GM18502 (cell line): Measurements from ENCODE around the gene CNNM2.

Experiments
- ATAC-seq: cut with Tn5 transposase; IDR thresholded peaks from one replicate; pipeline ENCODE4 v1.9.1; 2021; ENCODE audit warnings: mild to moderate bottlenecking; ENCODE audit not compliant: unreplicated experiment, poor library complexity

The CNNM2 gene

GRCh38 chr10:102917962-102918816, at the start of gene CNNM2:
CNNM2 (plus strand) TSS chr10:102918294; CDS start chr10:102918481, 187 bp downstream.
- peak; percentile 89 for ATAC-seq

GRCh38 chr10:102868911-102869257, 49.2 kb upstream of the CNNM2 start:
- ATAC-seq, result no peak

DNA sequence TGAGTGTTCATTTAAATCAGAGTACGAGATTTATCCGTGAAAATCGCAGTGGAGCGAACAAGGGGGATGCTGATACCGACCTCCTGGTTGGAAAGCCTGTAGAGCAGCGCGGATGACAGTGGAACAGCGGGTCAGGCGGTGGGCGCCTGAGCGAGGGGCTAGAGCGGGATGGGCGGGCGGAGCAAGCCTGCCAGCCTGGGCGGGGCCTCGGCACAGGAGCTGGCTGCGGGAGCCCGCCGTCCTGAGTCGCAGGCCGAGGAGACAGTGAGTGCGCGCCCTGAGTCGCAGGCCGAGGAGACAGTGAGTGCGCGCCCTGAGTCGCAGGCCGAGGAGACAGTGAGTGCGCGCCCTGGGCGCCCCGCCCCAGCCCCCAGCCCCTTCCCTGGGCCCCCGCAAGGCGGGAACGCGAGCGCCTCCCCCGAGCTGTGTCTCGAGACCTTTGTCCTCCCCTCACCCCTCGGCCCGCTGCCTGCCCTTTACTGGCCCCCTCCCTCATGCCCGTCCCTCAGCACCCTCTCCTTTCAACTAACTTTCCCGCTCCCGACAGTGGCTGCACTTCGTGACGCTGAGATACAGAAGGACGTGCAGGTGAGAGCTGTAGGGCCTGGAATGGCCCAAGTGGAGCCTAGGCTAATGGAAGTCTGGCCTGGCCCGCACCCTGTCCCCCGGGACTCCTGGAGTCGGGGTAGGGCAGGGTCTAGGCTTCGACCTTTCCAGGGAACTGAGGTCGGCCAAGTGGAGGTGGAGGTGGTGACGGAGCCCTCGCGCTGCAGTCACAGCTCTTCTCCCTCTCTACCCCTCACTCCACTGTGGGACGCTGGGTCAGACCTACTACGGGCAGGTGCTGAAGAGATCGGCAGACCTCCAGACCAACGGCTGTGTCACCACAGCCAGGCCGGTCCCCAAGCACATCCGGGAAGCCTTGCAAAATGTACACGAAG, 48.6 kb upstream of the CNNM2 start, which contains the start of gene AS3MT:
TSS of gene AS3MT (plus strand) at position 213 of the 941 bp plus-strand sequence. CDS start at position 336, 123 bp downstream.
- no peak for ATAC-seq

DNA sequence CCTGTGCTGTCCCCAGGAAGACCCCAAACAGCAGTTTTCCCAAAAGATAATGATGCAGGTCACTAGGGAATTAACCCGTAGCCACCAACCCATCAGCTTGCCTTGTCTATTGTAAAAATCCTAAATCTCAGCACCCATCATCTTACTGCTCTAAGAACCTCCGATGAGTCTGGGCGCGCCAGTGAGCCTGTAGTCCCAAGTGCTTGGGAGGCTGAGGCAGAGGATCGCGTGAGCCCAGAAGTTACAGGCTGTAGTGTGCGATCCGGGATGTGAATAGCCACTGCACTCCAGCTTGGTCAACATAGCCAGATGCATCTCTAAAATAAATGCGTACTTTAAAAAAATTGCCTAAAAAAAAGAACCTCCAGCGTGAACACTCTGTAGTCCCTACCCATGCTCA, 47.9 kb upstream of the CNNM2 start:
- no peak for ATAC-seq

- no peak for ATAC-seq
Measured at GRCh38 chr10:102872163-102872562, 45.9 kb upstream of the CNNM2 start.

DNA sequence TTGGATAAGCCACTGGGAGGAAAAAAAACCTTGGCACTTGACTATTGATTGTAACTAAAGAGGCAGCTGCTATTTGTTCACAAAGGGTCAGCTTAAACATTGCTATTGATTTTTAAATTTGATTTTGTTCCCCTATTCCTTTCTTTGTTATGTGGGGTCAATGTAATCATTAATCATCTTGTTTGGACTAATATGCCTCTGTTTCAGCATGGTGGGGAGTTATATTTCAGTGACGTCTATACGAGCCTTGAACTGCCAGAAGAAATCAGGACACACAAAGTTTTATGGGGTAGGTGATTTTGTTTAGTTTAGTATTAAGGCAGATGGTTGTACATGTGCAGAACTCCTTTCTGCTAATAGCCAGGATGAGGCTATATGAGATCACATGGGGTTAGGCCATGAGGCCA, 41.3 kb upstream of the CNNM2 start:
- no peak for ATAC-seq

- no peak for ATAC-seq
Measured at GRCh38 chr10:102878629-102879028, 39.5 kb upstream of the CNNM2 start.

DNA sequence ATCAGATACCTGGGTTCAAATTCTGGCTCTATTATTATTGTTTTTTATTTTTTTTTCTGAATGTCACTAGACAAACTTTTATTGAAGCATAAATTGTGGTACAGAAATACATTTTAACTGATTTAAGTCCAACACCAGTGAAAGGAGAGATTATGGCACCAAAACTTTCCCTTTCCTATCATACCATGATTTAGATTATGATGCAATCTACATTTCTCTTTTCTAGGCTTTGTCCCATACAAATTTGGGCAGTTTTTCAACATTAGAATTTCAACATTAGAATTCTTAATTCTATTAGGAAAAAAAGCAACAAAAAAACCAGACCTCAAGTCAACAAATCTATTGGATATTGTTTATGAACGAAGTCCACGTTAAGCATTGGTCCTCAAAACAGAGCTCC, 37.8 kb upstream of the CNNM2 start:
- ATAC-seq, result no peak

DNA sequence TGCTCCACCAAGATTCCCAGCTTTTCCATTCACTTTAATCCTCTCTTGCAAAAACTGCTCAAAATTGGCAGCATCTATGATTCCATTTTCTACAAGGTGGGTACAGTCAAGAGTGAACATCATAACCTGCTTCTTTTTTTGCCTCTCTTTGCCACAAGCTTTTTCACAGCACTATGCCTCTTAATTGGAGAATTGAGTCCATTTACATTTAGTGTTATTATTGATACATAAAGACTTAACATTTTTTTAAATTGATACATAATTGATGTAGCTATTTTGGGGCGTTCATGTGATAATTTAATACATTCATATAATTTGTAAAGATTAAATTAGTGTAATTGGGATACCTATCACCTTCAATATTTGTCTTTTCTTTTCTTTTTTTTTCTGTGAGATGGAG, 30.0 kb upstream of the CNNM2 start:
- ATAC-seq, result no peak

GRCh38 chr10:102894466-102895213, 23.5 kb upstream of the CNNM2 start:
- no peak for ATAC-seq

- no peak for ATAC-seq
Measured at GRCh38 chr10:102900006-102900405, 18.1 kb upstream of the CNNM2 start.

- no peak for ATAC-seq
Measured at GRCh38 chr10:102904346-102904745, 13.7 kb upstream of the CNNM2 start.

DNA sequence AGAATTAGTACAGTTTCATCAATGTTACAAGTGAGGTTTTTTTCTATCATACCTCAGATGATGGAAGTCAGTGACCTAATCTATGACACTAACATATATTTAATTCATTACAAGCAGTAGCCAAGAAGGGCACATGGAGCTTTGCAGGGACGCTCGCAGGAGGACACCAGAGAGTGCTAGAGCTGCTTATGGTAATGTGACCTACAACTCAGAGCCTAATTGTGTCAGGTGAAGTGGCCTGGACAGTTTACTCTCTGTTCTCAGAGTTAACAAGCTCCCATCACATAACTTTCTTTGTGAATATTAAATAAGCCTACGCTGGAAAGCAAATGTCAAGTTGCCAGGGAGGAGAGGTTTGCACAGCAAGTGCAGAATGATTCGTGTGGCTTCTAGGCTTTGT, 11.6 kb upstream of the CNNM2 start:
- ATAC-seq, result no peak

DNA sequence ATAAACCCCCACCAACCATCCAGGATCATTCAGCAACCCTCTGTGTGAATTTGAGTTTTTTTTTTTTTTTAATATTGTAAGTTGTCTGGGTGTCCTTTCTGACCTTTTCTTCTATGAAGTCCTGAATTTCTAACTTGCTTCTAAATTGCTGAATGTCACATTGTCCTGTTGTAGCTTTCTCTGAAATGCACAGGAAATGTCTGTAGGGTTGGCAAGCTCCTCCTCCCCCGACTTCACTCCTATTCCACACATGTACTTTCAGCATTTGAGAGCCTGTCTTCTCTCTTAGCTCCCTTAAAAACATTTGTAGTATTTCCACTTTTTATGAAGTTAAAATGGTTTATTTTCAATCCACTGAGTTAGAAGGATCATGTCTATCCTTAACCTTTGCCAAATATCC, 3.3 kb upstream of the CNNM2 start:
- no peak for ATAC-seq

- ATAC-seq, result no peak
Measured at GRCh38 chr10:102916173-102916572, 1.9 kb upstream of the CNNM2 start.

- ATAC-seq, result peak; percentile 43
Measured at GRCh38 chr10:102917314-102917961, 656 bp upstream of the CNNM2 start.

DNA sequence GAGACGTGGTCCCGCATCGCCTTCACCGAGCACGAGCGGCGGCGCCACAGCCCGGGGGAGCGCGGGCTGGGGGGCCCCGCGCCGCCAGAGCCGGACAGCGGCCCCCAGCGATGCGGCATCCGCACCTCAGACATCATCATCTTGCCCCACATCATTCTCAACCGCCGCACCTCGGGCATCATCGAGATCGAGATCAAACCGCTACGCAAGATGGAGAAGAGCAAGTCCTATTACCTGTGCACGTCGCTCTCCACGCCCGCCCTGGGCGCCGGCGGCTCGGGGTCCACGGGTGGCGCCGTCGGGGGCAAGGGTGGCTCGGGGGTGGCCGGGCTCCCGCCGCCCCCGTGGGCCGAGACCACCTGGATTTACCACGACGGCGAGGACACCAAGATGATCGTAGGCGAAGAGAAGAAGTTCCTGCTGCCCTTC, 737 bp downstream of the CNNM2 start:
- peak; percentile 2 for ATAC-seq

DNA sequence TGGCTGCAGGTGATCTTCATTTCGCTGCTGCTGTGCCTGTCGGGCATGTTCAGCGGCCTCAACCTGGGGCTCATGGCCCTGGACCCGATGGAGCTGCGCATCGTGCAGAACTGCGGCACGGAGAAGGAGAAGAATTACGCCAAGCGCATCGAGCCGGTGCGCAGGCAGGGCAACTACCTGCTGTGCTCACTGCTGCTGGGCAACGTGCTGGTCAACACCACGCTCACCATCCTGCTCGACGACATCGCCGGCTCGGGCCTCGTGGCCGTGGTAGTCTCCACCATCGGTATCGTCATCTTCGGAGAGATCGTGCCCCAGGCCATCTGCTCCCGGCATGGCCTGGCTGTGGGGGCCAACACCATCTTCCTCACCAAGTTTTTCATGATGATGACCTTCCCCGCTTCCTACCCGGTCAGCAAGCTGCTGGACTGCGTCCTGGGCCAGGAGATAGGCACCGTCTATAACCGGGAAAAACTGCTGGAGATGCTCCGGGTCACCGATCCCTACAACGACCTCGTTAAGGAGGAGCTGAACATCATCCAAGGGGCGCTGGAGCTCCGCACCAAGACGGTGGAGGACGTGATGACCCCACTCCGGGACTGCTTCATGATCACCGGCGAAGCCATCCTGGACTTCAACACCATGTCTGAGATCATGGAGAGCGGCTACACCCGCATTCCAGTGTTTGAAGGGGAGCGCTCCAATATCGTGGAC, 1.3 kb downstream of the CNNM2 start:
- ATAC-seq, result no peak

- no peak for ATAC-seq
Measured at GRCh38 chr10:102919992-102920739, 2.1 kb downstream of the CNNM2 start.
